GM18517 (cell line): ENCODE measurements around the gene ZNF236.
"Not testable (repeated sequence)": the region's sequence is repeated elsewhere in the genome, so short reads cannot be mapped to it uniquely, and the experiment has no call there.

Experiments used
- ATAC-seq: cut with Tn5 transposase; IDR thresholded peaks from one replicate; pipeline ENCODE4 v1.9.1; 2021; ENCODE audit warnings: mild to moderate bottlenecking, moderate library complexity; ENCODE audit not compliant: unreplicated experiment

The ZNF236 gene

DNA sequence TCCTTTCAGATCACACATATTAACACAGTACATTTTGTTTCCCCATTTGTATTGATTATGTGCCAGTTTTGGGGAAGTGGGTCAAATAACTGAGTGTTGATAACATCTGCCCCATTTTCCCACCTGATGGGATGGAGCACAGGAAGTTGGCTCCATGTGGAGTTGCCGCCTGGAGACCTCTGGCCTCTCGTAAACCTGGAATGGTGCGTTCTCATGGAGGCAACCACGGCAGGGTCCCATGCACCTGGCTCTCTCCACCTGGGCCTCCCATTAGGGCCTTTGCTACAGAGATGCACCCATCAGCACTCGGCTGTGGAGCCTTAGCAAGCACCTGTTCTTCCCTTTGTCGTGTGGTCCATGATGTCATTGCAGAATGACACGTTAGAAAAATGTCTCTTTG lies 179.6 kb downstream of the ZNF236 start:
- no peak for ATAC-seq

DNA sequence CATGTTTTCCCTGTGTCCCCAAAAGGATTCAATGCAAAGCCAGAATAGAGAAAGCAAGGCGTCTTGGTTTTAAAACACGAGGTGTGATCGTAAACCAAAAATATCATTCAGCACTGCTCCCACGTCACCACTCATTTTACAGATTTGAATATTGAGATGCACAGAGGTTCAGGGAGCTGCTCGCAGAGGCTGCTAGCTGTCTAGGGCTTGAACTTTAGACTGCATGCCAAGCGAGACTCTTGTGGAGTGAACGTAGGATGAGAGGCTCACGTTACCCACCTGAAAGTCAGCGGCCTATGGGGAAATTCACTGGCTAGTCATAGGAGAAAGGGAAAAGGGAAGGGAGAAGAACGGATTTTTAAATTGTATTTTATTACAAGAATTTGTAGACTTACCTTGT lies 180.1 kb downstream of the ZNF236 start:
- no peak for ATAC-seq

DNA sequence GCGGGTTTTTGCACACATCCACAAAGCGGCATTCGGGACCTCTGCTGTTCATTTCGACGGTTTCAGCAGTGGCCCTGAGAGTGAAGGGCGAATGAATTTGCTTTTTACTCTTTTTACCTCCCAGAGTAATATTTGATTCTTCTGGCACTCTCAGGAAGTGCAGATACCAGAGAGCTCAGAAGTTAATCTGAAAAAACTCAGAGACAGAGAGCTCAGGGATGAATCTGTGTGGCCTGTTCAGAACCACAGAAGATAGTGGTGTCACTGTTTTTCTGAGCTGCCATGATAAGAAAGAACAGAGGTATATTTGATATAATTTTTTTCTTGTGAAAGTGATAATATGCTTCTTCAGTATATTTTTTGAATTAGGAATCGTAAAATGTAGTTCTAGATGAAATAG lies 181.0 kb downstream of the ZNF236 start:
- ATAC-seq: no peak

DNA sequence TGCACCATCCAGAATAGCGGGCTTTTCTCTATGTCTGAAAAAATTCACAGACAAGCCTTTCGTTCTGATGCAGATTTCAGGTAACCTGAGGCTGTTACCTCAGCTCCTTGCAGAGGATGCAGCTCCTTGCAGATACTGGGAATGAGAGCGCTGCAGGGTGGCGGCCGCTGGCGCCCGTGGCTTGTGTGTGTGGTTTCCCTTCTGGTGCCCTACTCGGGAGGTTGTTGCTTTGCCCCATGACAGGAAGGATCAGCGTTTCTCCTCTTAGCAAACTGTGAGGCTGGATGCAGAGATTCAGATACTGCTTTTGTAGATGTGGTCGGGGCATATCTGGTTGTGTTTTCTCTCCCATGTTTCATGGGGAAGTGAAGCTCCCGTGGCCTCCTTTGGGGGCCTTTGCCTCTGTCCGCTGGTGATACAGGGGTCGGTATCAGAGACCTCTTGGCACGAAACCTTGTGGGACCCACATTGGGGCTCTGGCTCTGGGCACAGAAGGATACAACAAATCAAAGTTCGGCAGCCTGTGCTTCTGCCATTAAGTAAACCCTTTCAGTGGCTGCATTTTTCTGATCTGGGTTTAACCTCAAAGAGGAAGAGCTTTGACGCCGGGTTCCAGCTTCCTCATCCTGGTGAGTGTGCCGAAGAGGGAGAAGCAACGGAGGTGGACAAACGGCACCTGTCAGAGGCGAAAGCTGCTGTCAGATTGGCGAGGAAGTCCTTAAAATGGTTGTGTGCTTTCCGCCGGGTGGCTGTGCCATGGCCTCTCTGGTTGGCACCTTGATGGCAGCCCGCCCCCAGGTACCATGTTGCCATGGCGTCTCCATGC lies 182.4 kb downstream of the ZNF236 start:
- no peak for ATAC-seq

DNA sequence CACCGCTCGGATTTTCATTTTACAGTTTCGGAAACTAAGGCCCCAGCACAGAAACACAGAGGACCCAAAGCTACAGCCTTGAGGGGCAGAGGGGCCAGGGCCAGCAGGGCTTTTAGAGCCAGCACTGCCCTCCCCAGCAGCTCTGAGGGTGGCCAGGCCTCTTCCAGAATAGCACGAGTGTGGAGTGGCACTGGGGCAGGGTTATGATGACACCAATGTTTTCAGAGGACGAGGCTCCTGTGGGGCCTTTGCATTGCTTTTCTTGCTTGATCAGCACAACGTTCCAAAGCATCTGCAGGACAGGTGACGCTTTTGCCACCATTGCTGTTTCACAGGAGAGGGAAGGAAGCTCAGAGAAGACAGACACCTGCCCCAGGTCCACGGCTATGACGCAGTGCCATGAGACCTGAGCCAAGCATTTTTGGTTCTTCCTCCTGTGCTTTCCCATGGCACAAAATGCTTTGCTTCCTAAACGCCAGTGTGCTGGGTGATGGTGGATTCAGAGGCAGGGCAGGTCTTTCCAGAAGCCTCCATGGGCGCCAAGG lies 183.4 kb downstream of the ZNF236 start:
- no peak for ATAC-seq

DNA sequence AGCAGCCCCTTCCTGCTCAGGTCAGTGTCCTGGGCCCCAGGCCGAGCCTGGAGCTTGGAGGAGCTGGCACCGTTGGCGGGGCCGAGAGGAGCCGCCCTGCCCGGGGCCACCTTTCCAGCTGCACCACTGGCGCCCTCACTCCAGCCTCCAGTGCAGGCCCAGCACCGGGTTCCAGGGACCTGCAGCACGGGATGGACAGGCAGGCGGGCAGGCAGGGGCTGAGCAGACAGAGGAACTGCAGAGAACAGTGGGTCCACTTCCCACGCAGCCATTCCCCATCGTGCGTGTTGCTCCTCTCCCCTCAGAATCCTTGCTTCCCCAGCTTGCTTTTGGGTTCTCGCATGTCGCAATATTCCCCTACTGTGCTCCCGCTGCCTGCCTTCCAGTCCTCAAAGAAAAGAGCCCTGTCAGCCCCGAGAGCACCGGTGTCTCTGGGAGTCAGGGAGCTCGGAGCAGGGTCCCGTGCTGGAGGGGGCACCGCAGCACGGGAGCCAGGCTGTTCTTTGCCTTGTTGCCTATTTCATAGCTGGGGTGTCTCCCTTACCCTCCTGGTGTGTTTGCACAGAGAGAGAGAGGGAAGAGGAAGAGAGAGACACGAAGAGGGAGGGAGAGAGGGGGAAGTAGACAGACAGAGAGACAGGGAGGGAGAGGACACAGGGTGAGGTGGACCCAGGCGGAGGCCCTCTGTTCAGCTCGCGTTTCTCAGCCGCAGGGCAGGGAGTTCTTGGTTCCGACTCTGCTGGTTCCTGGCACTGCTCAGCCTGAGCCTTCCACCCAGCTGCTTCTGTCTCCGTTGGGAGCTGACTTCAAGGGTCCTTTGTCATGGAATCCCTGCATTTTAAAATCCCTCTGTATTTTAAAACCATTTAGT lies 184.2 kb downstream of the ZNF236 start:
- ATAC-seq: no peak

DNA sequence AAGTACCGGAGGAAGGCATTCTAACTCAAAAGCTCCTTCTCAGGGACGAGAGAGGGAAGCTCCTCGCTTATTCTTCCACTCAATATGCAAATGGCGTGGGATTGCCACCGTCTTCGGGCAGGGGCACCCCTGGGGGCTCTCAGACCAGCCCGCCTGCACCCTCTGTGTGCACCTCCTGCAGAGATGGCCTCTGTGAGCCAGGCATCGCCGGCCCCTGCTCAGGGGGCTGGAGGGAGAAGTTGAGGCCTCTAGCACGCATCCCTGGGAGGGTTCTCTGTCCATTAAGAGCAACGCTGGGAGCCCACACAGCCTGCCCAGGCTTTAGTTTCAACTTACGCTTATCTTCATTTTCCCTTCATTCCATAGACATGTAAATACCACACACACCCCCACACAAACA lies 184.9 kb downstream of the ZNF236 start:
- no peak for ATAC-seq

DNA sequence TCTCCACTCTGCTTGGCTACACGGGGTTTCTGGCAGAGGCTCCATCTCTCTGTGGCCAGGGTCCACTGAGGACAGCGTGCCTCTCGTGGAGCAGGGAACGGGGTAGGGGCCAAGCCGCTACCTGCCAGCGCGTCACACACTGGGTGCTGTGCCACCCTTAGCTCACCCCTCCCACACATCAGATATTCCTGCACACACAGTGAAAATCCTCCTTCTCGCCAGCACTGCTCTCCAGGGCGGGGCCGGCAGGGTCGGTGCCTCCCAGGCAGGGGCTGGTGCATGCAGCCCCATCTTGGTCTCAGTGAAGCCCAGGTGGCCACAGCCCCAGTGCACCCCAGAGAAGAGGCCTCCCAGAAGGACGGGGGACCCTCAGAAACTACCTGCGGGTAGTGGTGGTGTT lies 185.6 kb downstream of the ZNF236 start:
- no peak for ATAC-seq

DNA sequence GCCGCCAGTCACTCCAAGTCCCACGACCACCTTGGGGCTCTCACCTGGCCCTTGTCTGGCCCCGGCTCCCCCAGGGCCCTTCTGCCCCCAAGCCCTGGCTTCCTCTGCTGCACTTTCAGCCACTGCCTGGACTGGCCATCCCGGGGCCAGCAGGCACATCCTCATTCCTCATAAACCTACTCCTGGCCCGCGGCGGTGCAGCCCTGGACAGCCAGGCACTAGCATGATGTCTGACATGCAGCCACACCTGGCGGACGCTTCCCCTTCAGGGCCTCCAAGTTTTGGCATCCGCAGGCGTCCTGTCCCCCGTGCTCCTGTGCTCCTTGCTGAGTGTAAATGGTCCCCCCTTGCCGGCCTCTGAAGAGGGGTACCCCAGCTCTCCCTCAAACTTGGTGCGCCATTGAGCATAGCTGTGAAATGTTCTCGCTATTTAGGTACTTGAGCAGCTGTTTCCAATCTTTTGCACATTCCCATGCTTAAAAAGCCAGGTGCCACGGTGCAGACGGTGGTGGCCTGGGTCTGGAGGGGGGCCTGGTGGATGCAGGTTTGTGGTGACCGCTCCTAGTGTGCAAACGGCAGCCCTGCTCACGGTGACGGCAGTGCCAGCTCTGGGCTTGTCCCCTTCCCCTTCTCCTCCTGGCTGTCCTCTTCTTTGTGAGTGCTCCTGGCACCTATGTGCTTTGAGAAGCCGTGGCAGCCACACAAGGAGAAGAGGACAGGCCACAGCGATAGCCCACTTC lies 186.4 kb downstream of the ZNF236 start:
- no peak for ATAC-seq

DNA sequence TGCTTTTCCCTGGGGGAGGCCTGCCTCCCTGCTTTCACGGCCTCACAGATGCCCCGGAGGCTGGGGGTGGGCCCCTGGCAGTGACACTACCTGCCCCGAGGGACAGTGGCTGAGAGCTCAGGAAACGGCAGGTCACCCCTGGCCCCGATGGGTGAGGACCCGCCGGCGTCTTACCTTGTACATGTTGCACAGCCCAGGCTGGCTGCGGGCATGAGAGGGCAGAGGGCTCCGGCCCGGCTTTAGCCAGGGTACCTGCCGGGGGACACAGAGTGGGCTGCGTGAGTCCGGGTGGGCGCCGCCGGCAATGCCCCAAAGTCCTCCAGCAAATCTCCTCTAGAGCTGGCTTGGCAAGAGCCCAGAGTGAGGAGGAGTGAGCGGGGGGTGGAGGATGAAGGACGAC lies 187.3 kb downstream of the ZNF236 start:
- no peak for ATAC-seq

DNA sequence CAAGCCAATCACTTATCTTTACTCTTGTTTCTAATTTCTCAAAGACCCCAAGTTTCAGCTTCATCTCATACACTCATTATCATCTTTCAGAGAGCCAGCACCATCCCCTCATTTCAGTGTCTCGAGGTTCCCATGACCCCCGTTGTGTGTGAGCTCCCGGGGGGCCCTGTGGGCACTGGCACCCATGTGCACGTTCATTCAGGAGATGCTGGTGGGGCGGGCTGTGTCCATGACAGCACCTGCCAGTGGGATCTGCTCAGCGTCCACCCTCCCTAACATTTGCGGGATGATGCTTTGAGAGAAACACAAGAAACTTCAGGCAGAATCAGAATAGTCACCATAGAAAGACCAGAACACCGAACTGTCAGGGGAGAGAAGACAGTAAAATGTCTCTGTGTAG lies 189.8 kb downstream of the ZNF236 start:
- ATAC-seq: no peak

DNA sequence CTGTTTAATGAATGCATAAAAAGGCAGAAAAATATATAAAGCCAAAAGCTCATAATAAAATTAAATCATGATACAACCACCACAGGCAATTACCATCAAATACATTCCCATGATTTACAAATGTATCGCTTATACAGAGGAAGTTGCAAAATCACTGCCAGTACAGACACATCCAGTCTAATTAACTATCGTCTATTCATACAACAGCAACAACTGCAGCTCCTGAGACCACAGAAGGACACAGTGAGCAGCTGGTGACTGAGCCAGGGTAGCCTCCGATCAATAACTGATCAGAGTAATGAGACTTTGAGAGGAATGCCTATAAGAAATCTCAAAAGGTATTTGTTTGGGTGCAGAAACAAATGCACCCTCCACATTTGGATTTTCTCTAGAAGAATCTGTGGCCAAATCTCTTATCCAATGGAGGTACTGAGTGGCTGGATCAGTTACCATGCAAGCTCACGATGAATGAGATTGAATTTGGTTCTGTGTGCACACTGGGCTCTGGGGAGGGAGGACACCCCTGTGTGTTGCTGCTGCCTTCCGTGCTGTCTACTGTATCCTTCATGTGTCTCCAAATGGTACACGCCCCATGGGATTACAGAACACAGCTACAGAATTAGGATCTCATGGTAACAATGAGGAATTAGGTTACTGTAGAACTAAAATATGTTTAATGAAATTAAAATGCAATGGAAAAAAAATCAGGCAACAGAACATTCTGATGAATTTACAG lies 190.6 kb downstream of the ZNF236 start:
- ATAC-seq: no peak

DNA sequence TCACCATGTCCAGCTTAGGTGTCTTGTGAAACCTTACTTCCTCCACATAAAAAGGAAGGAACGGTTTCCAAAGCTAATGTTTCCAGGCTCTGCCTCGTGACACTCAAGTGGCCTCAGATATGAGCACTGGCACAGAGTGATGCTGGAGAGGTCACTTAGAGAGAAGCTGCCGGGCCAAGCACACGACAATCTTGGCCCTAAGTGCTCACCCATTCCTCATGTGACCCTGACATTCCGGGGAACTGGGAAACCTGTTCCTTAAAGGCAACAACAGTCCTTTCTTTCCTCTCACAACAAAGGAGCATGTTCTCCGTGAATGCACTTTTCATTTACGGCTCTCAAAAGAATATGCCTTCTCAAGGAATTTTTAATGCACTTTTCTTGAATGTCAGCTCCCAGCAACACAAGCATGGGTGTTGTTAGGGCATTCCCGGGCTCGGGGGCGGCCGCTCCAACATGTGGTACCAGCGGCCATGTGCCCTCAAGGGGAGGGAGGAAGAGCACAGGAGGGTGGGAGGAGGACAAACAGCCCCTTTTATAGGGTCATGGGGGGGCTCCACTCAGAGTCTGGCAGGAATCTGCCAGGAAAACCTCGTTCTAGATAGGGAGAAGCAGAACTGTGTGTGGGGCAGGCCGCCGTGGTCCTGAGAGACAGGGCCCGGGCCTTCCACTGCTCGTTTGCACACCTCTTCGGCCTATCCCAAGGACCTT lies 191.6 kb downstream of the ZNF236 start:
- no peak for ATAC-seq

DNA sequence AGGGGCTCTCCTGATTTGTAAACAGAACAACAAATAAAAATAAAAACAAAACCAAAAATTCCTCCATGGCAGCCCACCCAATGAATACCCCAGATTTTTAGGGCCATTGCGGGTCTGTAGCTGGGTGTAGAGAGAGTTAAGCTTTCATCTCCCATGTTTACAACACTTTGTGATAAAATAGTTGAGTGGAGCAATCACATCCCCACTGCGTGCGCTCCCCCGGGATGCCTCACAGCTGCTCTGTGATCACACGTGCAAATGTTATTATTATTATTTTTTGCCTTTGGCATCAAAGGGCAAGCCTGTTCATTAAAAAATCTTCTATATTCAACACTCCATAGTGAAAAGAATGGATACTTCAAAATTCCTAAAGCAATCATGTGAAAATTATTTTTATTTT lies 192.2 kb downstream of the ZNF236 start:
- ATAC-seq: no peak

DNA sequence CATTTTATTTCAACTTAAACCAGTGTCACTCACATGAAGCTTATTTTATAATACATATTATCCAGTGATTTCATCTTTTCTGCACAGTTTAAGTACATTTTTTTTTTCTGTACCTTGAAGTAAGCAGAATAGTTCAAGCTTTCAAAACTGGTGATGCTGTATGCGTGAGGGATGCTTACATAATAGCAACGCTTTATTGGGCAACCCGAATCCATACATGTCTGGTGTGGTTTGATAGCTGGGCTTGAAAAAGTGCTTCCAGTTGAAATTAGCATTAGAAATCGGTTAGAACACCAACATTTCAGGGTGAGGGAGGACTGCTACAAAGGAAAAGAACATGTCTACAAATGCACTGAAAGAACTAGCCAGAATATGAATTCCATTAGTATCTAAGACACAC lies 192.8 kb downstream of the ZNF236 start:
- no peak for ATAC-seq

DNA sequence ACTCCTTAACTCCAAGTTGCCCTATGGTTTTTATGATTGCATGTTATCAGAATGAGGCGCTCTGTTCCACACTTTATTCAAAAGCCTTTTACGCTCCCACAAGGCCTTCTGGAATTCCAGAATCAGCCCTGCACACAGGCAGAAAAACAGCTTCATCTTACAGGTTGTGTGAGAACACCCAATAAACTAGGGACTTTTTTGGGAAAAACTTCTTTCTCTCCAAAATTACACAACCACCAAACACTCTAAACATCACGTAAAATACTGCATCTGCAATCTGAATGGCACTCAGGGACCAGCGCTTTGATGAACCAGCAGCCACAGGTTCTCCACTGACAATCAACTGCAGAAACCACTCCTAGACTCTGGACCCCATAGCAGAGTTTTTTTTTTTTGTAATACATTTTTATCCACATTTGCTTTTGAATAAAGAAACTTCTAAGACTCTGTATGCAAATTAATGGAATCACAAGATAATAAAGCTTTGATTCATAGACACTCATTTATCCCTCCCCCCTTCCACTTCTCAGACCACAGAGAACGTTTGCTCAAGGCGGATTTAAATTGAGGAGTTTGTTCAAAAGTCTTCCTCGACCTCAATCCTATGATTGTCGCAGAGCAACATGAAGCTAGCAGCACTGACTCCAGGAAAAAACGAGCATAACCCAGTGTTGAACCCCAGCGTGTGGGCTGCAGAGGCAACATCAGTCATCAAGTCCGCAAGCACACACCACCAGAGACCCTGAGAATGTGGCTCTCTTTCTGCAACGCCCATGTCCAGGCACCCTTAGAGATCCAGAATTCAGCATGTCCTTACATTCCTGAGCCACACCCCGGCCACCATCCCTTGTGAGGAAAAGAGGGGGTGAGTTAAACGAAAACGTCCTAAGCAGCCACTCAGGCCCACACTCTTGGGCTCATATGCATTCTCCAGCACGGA lies 193.7 kb downstream of the ZNF236 start:
- ATAC-seq: no peak

DNA sequence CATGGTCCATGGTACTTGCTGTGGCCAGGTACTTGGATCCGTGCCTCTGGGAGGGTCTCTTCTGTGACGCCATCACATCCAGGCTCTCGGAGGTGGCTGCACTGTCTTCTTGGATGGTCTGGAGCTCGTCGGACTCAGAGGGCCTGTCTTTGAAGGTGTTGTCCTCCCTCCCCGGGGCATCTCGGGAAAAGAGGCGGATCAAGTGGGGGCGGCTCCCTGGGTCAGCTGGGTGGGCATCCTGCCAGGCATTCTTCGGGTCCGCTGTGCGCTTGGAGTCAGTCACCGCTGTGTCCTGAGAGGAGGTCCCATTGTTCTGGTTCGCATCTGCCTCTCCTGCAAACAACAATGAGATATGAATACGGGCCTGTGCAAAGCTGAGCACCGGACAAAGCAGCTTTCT lies 194.6 kb downstream of the ZNF236 start:
- ATAC-seq: no peak

DNA sequence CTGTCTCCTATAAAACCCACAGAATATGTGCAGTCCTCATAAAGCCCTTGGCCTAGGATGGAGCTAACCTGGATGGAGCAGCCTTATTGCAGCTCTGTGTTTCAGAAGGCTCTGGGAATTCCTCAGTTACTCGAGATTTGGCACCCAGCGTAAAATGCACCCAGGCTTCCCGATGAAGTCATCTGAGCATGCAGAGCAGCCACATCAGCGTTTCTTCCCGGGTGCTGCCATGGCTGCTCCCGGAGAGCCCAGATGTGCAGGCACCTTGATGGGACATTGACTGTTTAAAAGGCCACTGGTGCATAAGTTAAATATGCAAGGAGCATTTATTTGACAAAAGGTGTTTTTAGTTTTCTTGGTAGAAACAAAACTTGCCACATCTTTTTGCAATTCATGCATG lies 195.0 kb downstream of the ZNF236 start:
- no peak for ATAC-seq

DNA sequence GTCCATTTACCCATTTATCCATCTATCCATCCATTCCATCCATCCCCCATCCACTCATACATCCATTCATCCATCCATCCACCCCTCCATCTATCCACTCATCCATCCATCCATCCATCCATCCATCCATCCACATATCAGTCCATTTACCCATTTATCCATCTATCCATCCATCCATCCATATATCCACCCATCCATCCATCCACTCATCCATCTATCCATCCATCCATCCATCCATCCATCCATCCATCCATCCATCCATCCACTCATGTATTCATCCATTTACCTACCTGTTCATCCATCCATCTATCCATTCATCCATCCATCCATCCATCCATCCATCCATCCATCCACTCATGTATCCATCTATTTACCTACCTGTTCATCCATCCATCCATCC lies 196.3 kb downstream of the ZNF236 start:
- not testable (repeated sequence) for ATAC-seq
